Smooth muscle cell of the brain vasculature (primary cell): ENCODE measurements around the gene RELL2.

Experiments used
- DNase-seq: peaks from one replicate; pipeline ENCODE4 v3.0.0-alpha.2; 2012; ENCODE audit warnings: low read depth, low spot score

The RELL2 gene

DNA sequence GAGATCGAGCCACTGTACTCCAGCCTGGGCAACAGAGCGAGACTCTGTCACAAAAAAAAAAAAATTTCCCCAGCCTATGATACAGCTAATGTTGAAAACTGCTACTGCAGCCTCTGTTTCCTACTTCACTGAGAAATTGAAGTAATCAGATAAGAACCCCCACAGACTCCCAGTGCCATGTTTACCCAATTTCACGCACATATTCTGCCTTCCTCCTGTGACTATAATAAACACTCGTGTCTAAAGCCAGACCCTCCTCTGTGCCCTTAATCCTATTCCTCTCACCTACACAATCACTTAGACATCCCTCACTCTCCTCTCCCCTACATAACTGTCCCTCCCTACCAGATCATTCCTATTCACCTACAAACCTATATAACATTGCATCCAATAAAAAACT, 38.9 kb downstream of the RELL2 start:
- no peak for DNase-seq

DNA sequence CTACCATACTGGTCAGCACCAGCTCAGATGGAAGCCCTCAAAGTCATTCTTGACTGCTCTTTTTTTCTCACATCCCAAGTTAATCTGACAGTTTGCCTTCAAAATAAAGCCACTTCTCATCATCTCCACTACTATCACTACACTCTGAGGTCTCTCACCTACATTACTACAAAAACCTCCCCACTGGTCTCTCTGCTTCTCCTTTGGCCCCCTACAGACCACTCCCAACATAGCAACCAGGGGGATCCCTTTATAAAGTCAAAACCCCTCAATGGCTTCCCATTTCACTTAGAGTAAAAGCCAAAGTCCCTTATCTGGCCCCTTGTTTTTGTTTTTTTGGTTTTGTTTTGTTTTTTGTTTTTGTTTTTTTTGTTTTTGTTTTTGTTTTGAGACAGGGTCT, 40.6 kb downstream of the RELL2 start:
- no peak for DNase-seq

DNA sequence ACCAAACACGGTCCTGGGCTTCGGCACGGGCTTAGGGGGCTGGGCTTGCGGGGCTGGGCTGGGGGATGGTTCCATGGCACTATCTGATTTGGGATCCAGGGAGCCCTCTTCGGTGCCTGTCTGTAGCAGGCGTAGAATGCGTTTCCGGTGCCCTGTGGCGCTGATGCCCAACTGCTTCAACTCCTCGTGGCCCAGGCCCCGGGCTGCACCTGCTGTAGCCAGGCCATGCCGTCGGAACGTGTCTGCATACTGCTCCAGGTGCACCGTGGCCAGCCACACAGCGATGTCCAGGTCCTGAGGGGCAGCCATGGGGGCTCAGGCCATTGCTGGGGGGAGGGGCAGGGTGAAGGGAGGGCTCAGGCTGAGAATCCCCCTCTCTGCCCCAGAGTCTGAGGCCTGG, 43.4 kb downstream of the RELL2 start:
- DNase-seq = no peak

DNA sequence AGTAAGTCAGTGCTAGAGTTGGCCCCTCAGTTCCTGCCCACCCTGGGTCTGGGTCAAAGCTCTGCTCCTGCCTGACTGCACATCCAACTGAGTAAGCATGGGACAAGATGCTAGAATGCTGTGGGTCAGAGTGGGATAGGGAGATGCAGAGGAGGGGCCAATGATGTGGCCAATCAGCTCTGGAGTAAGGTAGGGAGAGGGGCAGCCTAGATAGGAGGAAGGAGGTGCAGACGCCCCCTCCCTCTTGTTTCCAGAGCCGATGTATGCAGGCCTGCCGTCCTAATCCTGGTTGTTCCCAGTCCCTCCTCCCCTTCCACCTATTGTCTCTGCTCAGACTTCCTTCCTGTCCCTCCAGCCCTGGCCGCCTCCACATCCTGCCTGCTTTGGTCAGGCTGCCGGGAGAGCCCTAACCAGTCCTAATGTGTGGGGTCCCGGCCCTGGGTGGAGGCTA, 44.0 kb downstream of the RELL2 start:
- DNase-seq = no peak

DNA sequence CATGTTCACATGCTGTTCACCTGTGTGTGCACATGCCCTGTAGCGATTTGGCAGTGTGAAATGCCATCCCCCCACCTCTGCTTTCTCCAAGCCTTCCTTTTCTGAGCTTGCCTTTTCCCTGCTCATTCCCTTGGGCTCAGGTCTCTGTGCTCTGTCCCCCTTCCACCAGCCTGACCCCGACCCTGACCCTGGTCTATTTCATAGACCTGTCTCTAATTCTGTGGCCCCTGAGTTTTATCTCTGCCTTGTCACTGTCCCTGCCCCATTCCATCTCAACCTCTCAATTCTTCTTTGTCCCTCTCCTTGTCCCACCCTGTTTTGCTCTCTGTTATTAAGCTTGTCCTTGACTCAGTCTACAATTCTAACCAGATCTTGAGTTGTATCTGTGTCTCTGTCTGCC, 44.5 kb downstream of the RELL2 start:
- DNase-seq = no peak

DNA sequence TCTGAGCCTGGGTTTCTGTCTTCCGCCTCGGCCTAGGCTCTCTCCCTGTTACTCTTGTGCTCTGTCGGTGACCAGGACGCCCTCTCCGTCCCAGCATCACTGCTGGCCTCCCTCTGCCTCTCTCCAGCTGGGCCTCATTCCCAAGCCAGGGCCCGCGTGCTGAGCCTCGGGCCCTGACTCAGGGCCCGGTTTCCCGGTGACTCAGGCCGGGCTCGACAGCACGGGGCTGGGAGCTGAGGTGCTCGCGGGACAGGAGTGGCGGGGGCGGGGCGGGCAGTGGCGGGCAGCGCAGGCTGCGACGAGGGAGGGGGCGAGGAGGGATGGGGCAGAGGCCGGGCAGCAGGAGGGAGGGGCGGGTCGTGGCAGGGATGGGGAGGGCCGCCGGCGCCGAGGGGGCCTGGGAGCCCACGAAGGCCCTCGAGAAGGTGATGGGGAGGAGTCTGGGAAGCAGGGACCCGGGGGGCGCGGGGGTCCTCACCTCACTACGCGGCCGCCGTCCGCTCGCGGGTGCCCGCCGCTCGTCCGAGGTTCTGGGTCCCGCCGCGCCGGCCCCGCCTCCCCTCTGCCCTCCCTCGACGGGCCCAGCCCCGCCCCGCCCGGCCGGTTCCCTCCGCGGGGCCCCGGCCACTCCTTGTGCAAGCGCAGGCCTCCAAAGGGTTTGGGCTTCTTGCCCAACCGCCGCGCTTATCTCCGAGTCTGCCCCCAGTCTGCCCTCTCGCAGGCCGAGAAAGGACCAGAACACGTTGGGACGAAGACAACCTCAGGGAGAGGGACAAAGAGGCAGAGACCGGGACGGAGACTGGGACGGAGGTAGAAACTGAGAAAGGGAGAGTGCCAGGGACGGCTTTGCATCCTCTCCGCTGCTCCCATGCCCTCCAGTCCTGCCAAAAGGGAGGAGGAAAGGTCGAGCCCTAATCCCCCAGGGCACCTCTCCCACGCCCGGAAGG, 45.2 kb downstream of the RELL2 start, which contains the start of gene ARAP3:
TSS of gene ARAP3 (minus strand) at position 536 of the 947 bp plus-strand sequence. CDS start 1,744 bp downstream, outside the sequence.
- no peak for DNase-seq

DNA sequence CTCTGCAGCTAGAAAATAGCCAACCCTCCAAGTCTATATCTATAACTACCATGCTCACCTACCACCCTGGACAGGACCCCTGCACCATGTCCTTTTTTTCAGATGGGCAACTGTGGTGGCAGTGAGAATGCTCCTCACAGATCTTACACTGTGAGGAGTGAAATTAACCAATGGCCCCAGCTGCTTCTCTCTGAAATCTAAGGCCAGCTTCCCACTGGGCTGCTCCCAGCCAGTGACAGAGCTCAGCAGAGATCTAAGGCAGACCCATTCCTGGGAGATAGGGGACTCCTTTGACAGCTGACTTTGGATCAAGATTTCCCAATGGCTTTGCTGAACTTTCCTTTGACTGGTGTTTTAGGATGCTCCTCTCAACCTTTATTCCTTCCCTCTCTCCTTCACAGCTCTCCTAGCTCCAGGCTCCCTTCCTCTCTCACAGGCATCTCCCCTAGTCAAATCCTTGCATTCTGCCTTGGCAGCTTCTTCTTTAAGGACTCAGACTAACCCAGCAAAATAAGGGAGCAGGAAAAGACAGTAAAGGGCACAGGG, 46.9 kb downstream of the RELL2 start:
- no peak for DNase-seq

DNA sequence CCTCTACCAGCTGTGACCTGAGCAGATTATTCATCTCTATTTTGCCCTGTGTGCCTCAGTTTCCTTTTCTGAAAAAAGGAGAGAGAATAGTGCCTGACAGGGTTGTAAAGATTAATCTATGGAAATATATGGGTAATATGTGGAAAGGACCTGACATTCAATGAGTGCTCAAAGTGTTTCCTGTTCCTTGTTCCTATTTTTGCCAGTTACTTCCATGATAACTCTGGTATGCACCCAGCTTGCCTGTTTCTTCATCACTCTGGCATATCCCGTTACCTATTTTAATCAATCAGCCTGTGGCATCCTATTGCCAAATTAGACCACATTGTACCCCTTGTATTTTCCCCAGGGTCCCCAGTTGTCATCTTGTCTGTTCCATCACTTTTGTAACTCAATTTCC, 48.8 kb downstream of the RELL2 start:
- no peak for DNase-seq

DNA sequence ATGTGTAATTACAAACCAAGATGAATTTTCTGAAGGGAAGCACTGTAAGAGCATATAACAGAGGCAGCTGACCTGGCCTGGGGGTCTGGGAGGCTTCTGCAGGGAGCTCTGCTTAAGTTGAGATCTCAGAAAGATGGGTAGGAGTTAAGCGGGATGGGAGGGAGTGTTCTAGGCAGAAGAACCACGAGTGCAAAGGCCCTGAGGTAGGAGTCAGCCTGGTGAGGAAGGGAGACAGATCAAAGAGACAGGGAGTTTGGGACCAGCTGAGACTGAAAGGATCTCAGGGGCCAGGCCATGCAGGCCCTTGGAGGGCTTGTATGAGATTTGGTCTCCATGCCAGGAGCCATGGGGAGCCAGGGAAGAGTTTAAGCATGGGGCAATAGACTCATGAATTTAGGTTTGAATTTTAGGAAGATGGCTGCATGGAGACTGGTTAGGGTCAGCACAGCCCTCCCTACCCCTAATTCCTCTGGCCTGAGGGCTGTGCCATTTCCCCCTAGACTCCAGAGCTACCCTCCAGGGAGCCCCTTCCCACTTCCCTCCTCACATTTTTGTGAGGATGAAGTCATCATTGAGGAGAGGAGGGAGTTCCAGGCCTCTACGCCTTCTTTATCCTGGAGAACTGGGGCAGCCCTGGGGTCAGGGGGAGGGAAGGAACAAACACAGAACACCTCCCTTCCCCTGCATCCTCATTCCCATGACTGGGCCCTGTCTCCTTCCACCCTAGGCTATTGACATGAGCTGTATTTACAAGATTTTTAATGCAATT, 50.0 kb downstream of the RELL2 start:
- no peak for DNase-seq
